Esophagus (tissue), 2 donors: ENCODE measurements around the gene MYCL. TPM values are rescaled to one million over a fixed set of nuclear protein-coding genes. Genes with fewer than 3 reads are reported as not detected.

Source experiments
- H3K27ac ChIP-seq, 2 donors: one replicate each; pipeline ENCODE4 v1.5.1; 2013; ENCODE audit warnings: low read depth in 2 of 2, mild to moderate bottlenecking in 2 of 2, inconsistent platforms in 1 of 2, low read length in 1 of 2, moderate library complexity in 1 of 2
- H3K27me3 ChIP-seq, 2 donors: one replicate each; pipeline ENCODE4 v1.6.1; 2013; ENCODE audit warnings: low read length in 2 of 2, control low read depth in 1 of 2, mild to moderate bottlenecking in 1 of 2; ENCODE audit not compliant: insufficient read depth in 2 of 2, control insufficient read depth in 1 of 2
- H3K36me3 ChIP-seq, 2 donors: one replicate each; pipeline ENCODE4 v1.6.1; 2013; ENCODE audit warnings: low read length in 1 of 2; ENCODE audit not compliant: control insufficient read depth in 2 of 2, insufficient read depth in 2 of 2
- H3K4me1 ChIP-seq, 2 donors: one replicate each; pipeline ENCODE4 v1.6.1; 2013; ENCODE audit warnings: low read length in 1 of 2; ENCODE audit not compliant: control insufficient read depth in 2 of 2, insufficient read depth in 2 of 2
- H3K4me3 ChIP-seq, 2 donors: one replicate each; pipeline ENCODE4 v1.5.1; 2013; ENCODE audit warnings: low read length in 2 of 2, mild to moderate bottlenecking in 2 of 2, low read depth in 1 of 2, moderate library complexity in 1 of 2
- H3K9me3 ChIP-seq, 2 donors: one replicate each; pipeline ENCODE4 v1.6.1; 2013; ENCODE audit warnings: mild to moderate bottlenecking in 2 of 2, low read depth in 1 of 2, low read length in 1 of 2, moderate library complexity in 1 of 2; ENCODE audit not compliant: control insufficient read depth in 2 of 2, insufficient read depth in 1 of 2
- WGBS, 2 donors: extraction: QIAGEN DNeasy Blood & Tissue Kit; methylation state at CpG; one replicate each; pipeline ENCODE4 v1.1.7; 2013; 5-methylcytosine and 5-hydroxymethylcytosine counted together
- polyA plus RNA-seq, 2 donors: library from polyadenylated mRNA; stranded (reverse); fragments of 200-250 nt; gene quantifications; one replicate each; pipeline ENCODE4 v1.2.3, GENCODE V29; 2013
- donor health status: healthy with polysubstance abuse.
- donor health status: Bipolar disorder and iron deficiency.

MYCL gene
- polyA plus RNA-seq, 2 donors = 5.1 to 9.5 TPM

GRCh38 chr1:39846796-39847195 is 54.9 kb downstream of the MYCL start:
- H3K27ac ChIP-seq = no peak overlapping the region
- H3K36me3 ChIP-seq = peaks cover 0 to 11% of the 10 kb centered on the region in 2 donors
- no peak overlapping the region for H3K4me3 ChIP-seq
- H3K27me3 ChIP-seq = no peaks in the 10 kb centered on the region
- peaks cover 5 to 10% of the 10 kb centered on the region in 2 donors for H3K4me1 ChIP-seq
- 90 to 94% methylated on average over 1 of the region's 1 CpG for WGBS, 2 donors
- H3K9me3 ChIP-seq = no peaks in the 10 kb centered on the region

- Histone ChIP-seq H3K27me3 (no peaks in the 10 kb centered on the region), H3K4me1 (peaks cover 5 to 10% of the 10 kb centered on the region in 2 donors), H3K9me3 (no peaks in the 10 kb centered on the region), H3K36me3 (peaks cover 0 to 11% of the 10 kb centered on the region in 2 donors), H3K27ac (peak overlapping the region; percentile 67 to 79), H3K4me3 (no peak overlapping the region)
- 14% methylated on average over 7 of the region's 7 CpGs for WGBS, 2 donors
Measured at GRCh38 chr1:39845569-39846566, 55.8 kb downstream of the MYCL start.

Other genes starting within 250 kb of the MYCL start
- gene NT5C1A, start 229.8 kb downstream of the MYCL start, polyA plus RNA-seq = under 1 TPM in 1 of 2 donors, not detected in 1; 0.02 TPM
- under 1 TPM; 0.02 to 0.04 TPM for gene HPCAL4, start 210.5 kb downstream of the MYCL start, polyA plus RNA-seq
- gene PPIE, start 163.0 kb downstream of the MYCL start, polyA plus RNA-seq = 10 to 100 TPM; 24.7 to 41.3 TPM
- under 1 TPM; 0.25 to 0.28 TPM for gene OXCT2, start 130.6 kb downstream of the MYCL start, polyA plus RNA-seq
- gene BMP8B, start 113.1 kb downstream of the MYCL start, polyA plus RNA-seq = under 1 TPM; 0.12 to 0.36 TPM
- gene TRIT1, start 18.4 kb downstream of the MYCL start, polyA plus RNA-seq = 10 to 100 TPM; 15.0 to 24.1 TPM
- gene MFSD2A, start 53.2 kb upstream of the MYCL start, polyA plus RNA-seq = 10 to 100 TPM; 14.5 to 30.4 TPM
- 100 to 1,000 TPM in 1 of 2 donors, 10 to 100 TPM in 1; 72.0 to 168 TPM for gene CAP1, start 138.8 kb upstream of the MYCL start, polyA plus RNA-seq
- gene PPT1, start 195.3 kb upstream of the MYCL start, polyA plus RNA-seq = 10 to 100 TPM; 20.3 to 25.1 TPM